Mesothelial cell of epicardium (in vitro differentiated cells): ENCODE data around the gene ST6GALNAC6. TPM values are rescaled to one million over a fixed set of nuclear protein-coding genes. Genes with fewer than 3 reads are reported as not detected.
"Not testable (repeated sequence)": the region's sequence is repeated elsewhere in the genome, so short reads cannot be mapped to it uniquely, and the experiment has no call there.

Source experiments
- DNase-seq, 2 experiments: peaks; one replicate each; pipeline ENCODE4 v3.0.0; 2021; ENCODE audit warnings: low spot score in 2 of 2; ENCODE audit not compliant: unreplicated experiment in 2 of 2
- H3K27ac Mint-ChIP-seq: 2 replicates; pipeline ENCODE4 v1.8.0; 2021; ENCODE audit warnings: mixed read lengths
- H3K27me3 Mint-ChIP-seq: 2 replicates; pipeline ENCODE4 v1.8.0; 2021; ENCODE audit warnings: low read depth, mixed read lengths
- H3K36me3 Mint-ChIP-seq: 2 replicates; pipeline ENCODE4 v1.8.0; 2021; ENCODE audit warnings: mixed read lengths
- H3K4me1 Mint-ChIP-seq: 2 replicates; pipeline ENCODE4 v1.8.0; 2021; ENCODE audit warnings: mixed read lengths
- H3K4me3 Mint-ChIP-seq: 2 replicates; pipeline ENCODE4 v1.8.0; 2021; ENCODE audit warnings: mild to moderate bottlenecking, moderate library complexity, mixed read lengths
- H3K9me3 Mint-ChIP-seq: 2 replicates; pipeline ENCODE4 v1.8.0; 2021; ENCODE audit warnings: mixed read lengths
- CTCF ChIP-seq: fragments of 200-600 bp; sonication (generic); IDR thresholded peaks from one replicate; pipeline ENCODE4 v1.5.0; 2021; ENCODE audit warnings: antibody characterized with exemption; ENCODE audit not compliant: unreplicated experiment
- total RNA-seq: library from RNA; stranded (reverse); gene quantifications from 3 replicates; pipeline ENCODE4 v1.2.1, GENCODE V29; 2021

ST6GALNAC6 gene
- total RNA-seq, 1 donor from 2014 or later = 34.2 TPM

DNA sequence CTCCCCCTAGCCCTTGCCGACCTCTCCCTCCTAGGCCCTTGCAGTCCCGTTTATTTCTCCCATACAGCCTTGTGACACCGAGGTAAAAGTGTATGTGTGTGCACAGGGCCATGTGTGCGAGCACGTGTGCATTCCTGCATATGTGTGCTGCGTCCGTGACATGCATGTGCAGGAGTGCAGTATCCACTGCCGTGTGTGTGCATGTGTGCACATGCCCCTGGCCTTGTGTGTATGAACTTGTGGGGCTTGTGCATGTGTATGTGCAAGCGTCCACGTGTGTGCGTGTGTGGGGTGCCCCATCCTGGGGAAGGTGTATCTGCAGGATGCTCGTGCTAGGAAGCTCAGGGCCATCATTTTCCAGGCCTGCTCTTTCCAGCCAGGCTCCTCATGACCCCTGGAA is 28.5 kb downstream of the ST6GALNAC6 start:
- TF ChIP-seq CTCF = no peak

DNA sequence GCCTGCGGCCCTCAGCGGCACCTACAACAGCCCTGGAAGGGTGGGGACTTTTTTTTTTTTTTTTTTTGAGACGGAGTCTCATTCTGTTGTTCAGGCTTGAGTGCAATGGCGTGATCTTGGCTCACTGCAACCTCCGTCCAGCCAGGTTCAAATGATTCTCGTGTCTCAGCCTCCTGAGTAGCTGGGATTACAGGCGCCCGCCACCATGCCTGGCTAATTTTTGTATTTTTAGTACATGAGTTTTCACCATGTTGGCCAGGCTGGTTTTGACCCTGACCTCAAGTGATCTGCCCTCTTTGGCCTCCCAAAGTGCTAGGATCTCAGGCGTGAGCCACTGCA is 29.3 kb downstream of the ST6GALNAC6 start:
- not testable (repeated sequence) for H3K4me1 Mint-ChIP-seq, H3K27me3 Mint-ChIP-seq, DNase-seq, H3K4me3 Mint-ChIP-seq, H3K27ac Mint-ChIP-seq, H3K9me3 Mint-ChIP-seq, H3K36me3 Mint-ChIP-seq
- TF ChIP-seq CTCF = peak; percentile 49

More for the DNA sequence above, 28.5 kb downstream of the ST6GALNAC6 start:
- Mint-ChIP-seq H3K9me3 (no peaks in the 10 kb centered on the region), H3K27ac (no peak overlapping the region), H3K36me3 (peaks cover 3% of the 10 kb centered on the region), H3K4me3 (no peak overlapping the region), H3K27me3 (no peaks in the 10 kb centered on the region), H3K4me1 (peaks cover 9% of the 10 kb centered on the region)
- no peak for DNase-seq

DNA sequence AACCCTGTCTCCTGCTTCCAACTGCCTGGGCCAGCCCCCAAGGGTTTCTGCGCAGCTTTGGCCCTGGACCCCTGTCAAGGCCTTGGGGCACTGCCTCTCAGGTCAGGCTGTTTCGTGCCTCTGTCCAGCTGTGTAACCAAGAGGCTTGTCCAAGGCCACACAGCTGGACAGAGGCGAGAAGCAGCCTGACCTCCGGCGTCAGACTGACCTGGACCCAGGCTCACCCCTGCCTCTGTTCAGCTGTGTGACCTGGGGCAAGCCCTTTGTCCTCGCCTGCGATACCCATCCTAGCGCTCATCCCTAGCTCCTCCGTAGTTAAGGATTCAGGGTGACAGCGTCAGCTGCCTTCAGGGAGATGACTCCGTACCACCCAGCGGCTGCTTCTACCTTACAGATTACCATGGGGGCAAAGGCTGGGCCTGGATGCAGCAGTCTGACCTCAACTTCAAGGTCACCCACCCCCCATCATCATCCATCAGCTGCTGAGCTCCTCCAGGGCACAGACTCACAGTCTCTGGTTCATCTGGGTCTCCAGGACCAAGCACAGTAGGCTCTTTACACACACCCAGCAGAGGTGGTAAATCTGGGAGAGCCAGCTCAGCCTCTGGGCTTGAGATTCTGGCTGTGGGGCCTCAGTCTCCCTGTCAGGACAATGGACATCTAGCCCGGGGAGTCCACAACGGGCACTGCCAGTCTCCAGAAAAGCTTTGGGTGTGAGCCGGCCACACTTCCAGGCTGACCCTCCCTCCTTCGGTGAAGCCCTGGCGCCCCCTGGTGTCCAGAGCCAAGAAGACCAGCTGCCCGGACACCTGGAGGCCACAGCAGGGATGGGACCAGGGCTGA is 29.9 kb downstream of the ST6GALNAC6 start:
- peaks cover 5% of the 10 kb centered on the region for H3K36me3 Mint-ChIP-seq
- H3K27ac Mint-ChIP-seq = no peak overlapping the region
- H3K27me3 Mint-ChIP-seq = no peaks in the 10 kb centered on the region
- TF ChIP-seq CTCF = peak; percentile 84
- no peak overlapping the region for H3K4me3 Mint-ChIP-seq
- H3K4me1 Mint-ChIP-seq = peaks cover 10% of the 10 kb centered on the region
- peak; percentile 73 to 87 for DNase-seq
- no peaks in the 10 kb centered on the region for H3K9me3 Mint-ChIP-seq

GRCh38 chr9:127868278-127868902 is 31.0 kb downstream of the ST6GALNAC6 start:
- Mint-ChIP-seq H3K4me3 (no peak overlapping the region), H3K27me3 (no peaks in the 10 kb centered on the region), H3K4me1 (peaks cover 10% of the 10 kb centered on the region), H3K27ac (no peak overlapping the region), H3K36me3 (peaks cover 5% of the 10 kb centered on the region), H3K9me3 (no peaks in the 10 kb centered on the region)
- no peak for DNase-seq
- TF ChIP-seq CTCF = no peak

- Mint-ChIP-seq H3K36me3 (peaks cover 5% of the 10 kb centered on the region), H3K27me3 (no peaks in the 10 kb centered on the region), H3K27ac (no peak overlapping the region), H3K4me1 (peaks cover 13% of the 10 kb centered on the region), H3K9me3 (no peaks in the 10 kb centered on the region), H3K4me3 (no peak overlapping the region)
- no peak for TF ChIP-seq CTCF
- DNase-seq = no peak
These were observed 31.8 kb downstream of the ST6GALNAC6 start for GRCh38 chr9:127867356-127868277.
